ENCODE measurements around the gene KLHL7.

DNA sequence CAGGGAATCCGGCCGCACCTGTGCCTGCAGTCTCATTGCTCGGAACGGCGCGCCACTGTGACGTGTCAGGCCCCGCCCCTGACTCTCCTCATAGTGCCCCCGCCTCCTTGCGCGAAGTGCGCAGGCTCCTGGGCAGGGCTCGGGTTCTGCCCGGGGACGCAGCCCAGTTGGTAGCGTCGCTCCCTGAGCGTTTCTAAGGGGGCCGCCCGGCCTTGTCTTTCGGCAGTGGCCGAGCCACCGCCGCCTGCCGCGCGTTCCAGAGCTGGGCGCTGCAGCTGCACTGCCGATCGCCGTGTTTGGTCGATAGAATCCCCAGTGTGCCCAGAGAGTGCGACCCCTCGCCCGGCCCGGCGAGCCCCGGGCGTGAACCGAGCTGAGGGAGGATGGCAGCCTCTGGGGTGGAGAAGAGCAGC lies at the start of gene KLHL7:
- TF ChIP-seq, protein P1, sequence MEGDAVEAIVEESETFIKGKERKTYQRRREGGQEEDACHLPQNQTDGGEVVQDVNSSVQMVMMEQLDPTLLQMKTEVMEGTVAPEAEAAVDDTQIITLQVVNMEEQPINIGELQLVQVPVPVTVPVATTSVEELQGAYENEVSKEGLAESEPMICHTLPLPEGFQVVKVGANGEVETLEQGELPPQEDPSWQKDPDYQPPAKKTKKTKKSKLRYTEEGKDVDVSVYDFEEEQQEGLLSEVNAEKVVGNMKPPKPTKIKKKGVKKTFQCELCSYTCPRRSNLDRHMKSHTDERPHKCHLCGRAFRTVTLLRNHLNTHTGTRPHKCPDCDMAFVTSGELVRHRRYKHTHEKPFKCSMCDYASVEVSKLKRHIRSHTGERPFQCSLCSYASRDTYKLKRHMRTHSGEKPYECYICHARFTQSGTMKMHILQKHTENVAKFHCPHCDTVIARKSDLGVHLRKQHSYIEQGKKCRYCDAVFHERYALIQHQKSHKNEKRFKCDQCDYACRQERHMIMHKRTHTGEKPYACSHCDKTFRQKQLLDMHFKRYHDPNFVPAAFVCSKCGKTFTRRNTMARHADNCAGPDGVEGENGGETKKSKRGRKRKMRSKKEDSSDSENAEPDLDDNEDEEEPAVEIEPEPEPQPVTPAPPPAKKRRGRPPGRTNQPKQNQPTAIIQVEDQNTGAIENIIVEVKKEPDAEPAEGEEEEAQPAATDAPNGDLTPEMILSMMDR (IDR thresholded peaks at IDR 0.05) = no peak
- TF ChIP-seq POLR2A (IDR thresholded peaks at IDR 0.05) (peak; percentile 86), EP300 (IDR thresholded peaks at IDR 0.05) (no peak)
